SH-SY5Y (cell line): ENCODE measurements around the gene SH2D1B.

Source experiments
- GATA2 ChIP-seq: IDR thresholded peaks from 2 replicates; pipeline ENCODE4 v1.6.1; 2011; ENCODE audit warnings: mild to moderate bottlenecking, low read depth, low read length
- GATA3 ChIP-seq: IDR thresholded peaks from 2 replicates; pipeline ENCODE4 v1.6.1; 2011; ENCODE audit warnings: low read depth, mild to moderate bottlenecking, low read length, moderate library complexity

GRCh38 chr1:162421258-162422164 is 9.6 kb upstream of the SH2D1B start:
- TF ChIP-seq GATA2 (no peak), GATA3 (no peak)
